Esophagus muscularis mucosa (tissue), 4 donors: ENCODE measurements around the gene SLCO3A1. TPM values are rescaled to one million over a fixed set of nuclear protein-coding genes. Genes with fewer than 3 reads are reported as not detected.

Experiments used
- DNase-seq: peaks from one replicate; pipeline ENCODE4 v3.0.0-alpha.2; 2017; ENCODE audit errors: extremely low spot score
- H3K27ac ChIP-seq, 4 donors: fragments of 200-600 bp; sonication (generic); replicated peaks in 1 of 4; 1 replicate in 3 of 4; 2 replicates in 1 of 4; pipeline ENCODE4 v1.5.1; 2016 to 2019; ENCODE audit warnings: mild to moderate bottlenecking in 1 of 4
- H3K27me3 ChIP-seq, 4 donors: fragments of 200-600 bp; sonication (generic); one replicate each; pipeline versions ENCODE4 v1.5.1 to v1.6.0; 2016 to 2019
- H3K36me3 ChIP-seq, 4 donors: fragments of 200-600 bp; sonication (generic); one replicate each; pipeline ENCODE4 v1.5.1; 2016 to 2019
- H3K4me1 ChIP-seq, 4 donors: fragments of 200-600 bp; sonication (generic); one replicate each; pipeline ENCODE4 v1.5.1; 2016 to 2019
- H3K4me3 ChIP-seq, 4 donors: fragments of 200-600 bp; sonication (generic); 1 replicate in 2 of 4; 2 replicates in 2 of 4; pipeline ENCODE4 v1.5.1; 2016 to 2019; ENCODE audit warnings: mild to moderate bottlenecking in 4 of 4, moderate library complexity in 1 of 4
- H3K9me3 ChIP-seq, 4 donors: fragments of 200-600 bp; sonication (generic); 1 replicate in 3 of 4; 2 replicates in 1 of 4; pipeline ENCODE4 v1.5.1; 2016 to 2019
- CTCF ChIP-seq, 3 experiments: fragments of 200-600 bp in 2 of 3; fragments of 450-650 bp in 1 of 3; sonication (generic) in 2 of 3; IDR thresholded peaks; one replicate each; pipeline ENCODE4 v1.5.1; 2017 to 2019; ENCODE audit warnings: antibody characterized with exemption in 3 of 3, mild to moderate bottlenecking in 2 of 3, moderate library complexity in 1 of 3
- EP300 ChIP-seq: sonication (generic); formaldehyde crosslinking; IDR thresholded peaks from one replicate; pipeline ENCODE4 v1.6.1; 2017; ENCODE audit warnings: antibody characterized with exemption
- POLR2A ChIP-seq: fragments of 450-650 bp; IDR thresholded peaks from one replicate; pipeline ENCODE4 v1.6.1; 2017; ENCODE audit warnings: antibody characterized with exemption, moderate library complexity, mild to moderate bottlenecking, low read depth
- POLR2AphosphoS5 ChIP-seq, 2 donors: sonication (generic); formaldehyde crosslinking; IDR thresholded peaks; one replicate each; pipeline ENCODE4 v1.6.1; 2017; ENCODE audit warnings: antibody characterized with exemption in 2 of 2
- WGBS: methylation state at CpG from one replicate; pipeline ENCODE4 v1.1.5; 2018; 5-methylcytosine and 5-hydroxymethylcytosine counted together
- intact Hi-C: fragments of 100-400 bp; cut with DNase I; formaldehyde crosslinking; loops from one replicate; pipeline ENCODE4 v1.15.1; 2023
- total RNA-seq, 4 donors: library from RNA; depleted of rRNA; stranded (reverse); fragments of >200 nt; gene quantifications; one replicate each; pipeline versions ENCODE4 v1.1.0 to v1.2.1, GENCODE V29; 2016

The SLCO3A1 gene
- total RNA-seq, 4 donors from 2014 or later, result 5.6 to 17.5 (median 12.3) TPM

- Histone ChIP-seq H3K36me3 (no peaks in the 10 kb centered on the region), H3K9me3 (no peaks in the 10 kb centered on the region), H3K27me3 (no peaks in the 10 kb centered on the region), H3K4me3 (no peak overlapping the region), H3K4me1 (peaks cover 41 to 71% (median 47%) of the 10 kb centered on the region in 4 donors), H3K27ac (peak overlapping the region in 3 of 4 donors; percentile 29 to 35 (median 31))
- TF ChIP-seq POLR2A, result no peak
- TF ChIP-seq EP300, result no peak
- no peak for TF ChIP-seq CTCF (IDR thresholded peaks at IDR 0.05)
- TF ChIP-seq POLR2AphosphoS5 (IDR thresholded peaks at IDR 0.05), result no peak
- no peak for DNase-seq
- 50% methylated on average over 4 of the region's 4 CpGs for WGBS
- intact Hi-C loops, result loop anchor here (5.0 kb wide), 1 partner anchor 75 kb away; the partner anchor contains the start of gene SLCO3A1
These were observed 73.4 kb downstream of the SLCO3A1 start for GRCh38 chr15:91926908-91927270.

GRCh38 chr15:91927585-91927984 is 74.1 kb downstream of the SLCO3A1 start:
- H3K4me3 ChIP-seq, result no peak overlapping the region
- no peaks in the 10 kb centered on the region for H3K9me3 ChIP-seq
- peak overlapping the region in 1 of 4 donors; percentile 47 for H3K27ac ChIP-seq
- DNase-seq, result no peak
- H3K36me3 ChIP-seq, result no peaks in the 10 kb centered on the region
- TF ChIP-seq CTCF (IDR thresholded peaks at IDR 0.05) (no peak), EP300 (no peak), POLR2A (no peak), POLR2AphosphoS5 (IDR thresholded peaks at IDR 0.05) (no peak)
- H3K27me3 ChIP-seq, result no peaks in the 10 kb centered on the region
- H3K4me1 ChIP-seq, result peaks cover 34 to 64% (median 40%) of the 10 kb centered on the region in 4 donors
- intact Hi-C loops, result loop anchor here (5.0 kb wide), 1 partner anchor 75 kb away; the partner anchor contains the start of gene SLCO3A1
- 91% methylated on average over 4 of the region's 4 CpGs for WGBS

GRCh38 chr15:91928675-91929074 is 75.2 kb downstream of the SLCO3A1 start:
- no peaks in the 10 kb centered on the region for H3K27me3 ChIP-seq
- H3K36me3 ChIP-seq, result no peaks in the 10 kb centered on the region
- TF ChIP-seq CTCF (IDR thresholded peaks at IDR 0.05) (no peak), EP300 (no peak), POLR2AphosphoS5 (IDR thresholded peaks at IDR 0.05) (no peak), POLR2A (no peak)
- peaks cover 25 to 55% (median 32%) of the 10 kb centered on the region in 4 donors for H3K4me1 ChIP-seq
- no peak overlapping the region for H3K4me3 ChIP-seq
- H3K9me3 ChIP-seq, result no peaks in the 10 kb centered on the region
- peak overlapping the region in 1 of 4 donors; percentile 5 for H3K27ac ChIP-seq
- intact Hi-C loops, result loop anchor here (5.0 kb wide), 1 partner anchor 76 kb away; the partner anchor contains the start of gene SLCO3A1
- no peak for DNase-seq
- 90% methylated on average over 6 of the region's 6 CpGs for WGBS

GRCh38 chr15:91929509-91929908 is 76.0 kb downstream of the SLCO3A1 start:
- intact Hi-C loops, result loop anchor here (5.0 kb wide), 1 partner anchor 77 kb away; the partner anchor contains the start of gene SLCO3A1
- H3K9me3 ChIP-seq, result no peaks in the 10 kb centered on the region
- peak overlapping the region in 1 of 4 donors; percentile 5 for H3K27ac ChIP-seq
- no peak for DNase-seq
- TF ChIP-seq POLR2A (no peak), POLR2AphosphoS5 (IDR thresholded peaks at IDR 0.05) (no peak), EP300 (no peak), CTCF (IDR thresholded peaks at IDR 0.05) (no peak)
- WGBS, result 93% methylated on average over 2 of the region's 2 CpGs
- peaks cover 25 to 48% (median 32%) of the 10 kb centered on the region in 4 donors for H3K4me1 ChIP-seq
- no peak overlapping the region for H3K4me3 ChIP-seq
- H3K27me3 ChIP-seq, result no peaks in the 10 kb centered on the region
- no peaks in the 10 kb centered on the region for H3K36me3 ChIP-seq

GRCh38 chr15:91930092-91930491 is 76.6 kb downstream of the SLCO3A1 start:
- DNase-seq, result no peak
- Histone ChIP-seq H3K27ac (peak overlapping the region in 1 of 4 donors; percentile 14), H3K4me3 (no peak overlapping the region), H3K4me1 (peaks cover 20 to 46% (median 27%) of the 10 kb centered on the region in 4 donors), H3K9me3 (no peaks in the 10 kb centered on the region), H3K36me3 (no peaks in the 10 kb centered on the region), H3K27me3 (no peaks in the 10 kb centered on the region)
- WGBS, result 98% methylated on average over 2 of the region's 2 CpGs
- intact Hi-C loops, result no loop called here
- no peak for TF ChIP-seq EP300
- no peak for TF ChIP-seq POLR2A
- TF ChIP-seq POLR2AphosphoS5 (IDR thresholded peaks at IDR 0.05), result no peak
